Measurements from ENCODE around the gene CMSS1. TPM values are rescaled to one million over a fixed set of nuclear protein-coding genes. Genes with fewer than 3 reads are reported as not detected.

CMSS1 gene
- total RNA-seq, 4 donors from 2014 or later = 11.2 to 16.3 (median 14.1) TPM

DNA sequence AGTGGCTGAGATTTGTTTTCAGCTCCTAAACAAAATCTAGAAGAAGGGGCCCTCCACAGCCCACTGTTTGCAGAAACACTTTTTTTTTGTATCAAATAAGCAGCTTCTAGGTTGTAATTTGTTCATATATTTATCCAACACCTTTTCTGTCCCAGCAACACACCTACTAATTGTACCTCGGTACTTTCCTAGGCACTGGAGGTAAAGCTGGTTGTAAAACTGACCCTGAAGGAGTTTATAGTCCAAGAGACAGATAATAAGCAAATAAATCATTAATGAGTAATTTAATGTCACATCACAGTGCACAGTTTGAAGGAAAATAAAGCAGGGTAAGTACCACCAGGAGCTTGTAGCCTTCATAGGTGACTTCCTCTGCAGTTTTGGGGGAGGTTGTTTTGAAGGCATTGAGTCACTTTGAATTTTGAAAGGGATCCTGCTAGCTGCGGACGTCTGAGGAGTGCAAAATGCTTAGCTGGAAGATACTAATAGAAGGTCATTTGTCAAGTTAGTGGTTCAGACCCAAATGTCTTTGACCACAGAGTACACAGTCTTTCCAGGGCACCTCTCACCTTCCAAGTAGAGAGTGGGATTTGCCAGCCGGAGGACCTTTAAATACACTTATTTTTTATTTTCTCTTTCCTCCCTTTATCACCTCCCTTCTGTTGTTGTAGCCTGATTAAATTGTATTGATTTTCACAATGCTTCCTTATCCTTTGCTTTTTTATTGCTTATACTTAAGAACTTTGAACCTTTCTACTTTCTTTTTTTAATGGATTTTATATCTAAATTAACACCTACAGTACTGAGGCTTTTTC lies 53.8 kb downstream of the CMSS1 start:
- no peak for DNase-seq (ENCODE audit: extremely low spot score)
- Histone ChIP-seq H3K36me3 (peaks cover 0 to 29% (median 5%) of the 10 kb centered on the region in 4 donors), H3K27me3 (no peaks in the 10 kb centered on the region), H3K27ac (replicated peaks in 1 of 4) (peak overlapping the region; percentile 93 to 96 (median 94)), H3K4me1 (peaks cover 34 to 74% (median 70%) of the 10 kb centered on the region in 4 donors), H3K9me3 (no peaks in the 10 kb centered on the region), H3K4me3 (peak overlapping the region; percentile 69 to 84 (median 73))
- intact Hi-C loops (cut with DNase I) = no loop called here
- 40% methylated on average over 4 of the region's 4 CpGs for WGBS
- TF ChIP-seq EP300 (IDR thresholded peaks at IDR 0.05) = no peak
- peak in 1 of 2 donors; percentile 54 for TF ChIP-seq POLR2AphosphoS5 (IDR thresholded peaks at IDR 0.05)
- TF ChIP-seq POLR2A (IDR thresholded peaks at IDR 0.05; ENCODE audit: low read depth) = no peak
- TF ChIP-seq, protein P1, sequence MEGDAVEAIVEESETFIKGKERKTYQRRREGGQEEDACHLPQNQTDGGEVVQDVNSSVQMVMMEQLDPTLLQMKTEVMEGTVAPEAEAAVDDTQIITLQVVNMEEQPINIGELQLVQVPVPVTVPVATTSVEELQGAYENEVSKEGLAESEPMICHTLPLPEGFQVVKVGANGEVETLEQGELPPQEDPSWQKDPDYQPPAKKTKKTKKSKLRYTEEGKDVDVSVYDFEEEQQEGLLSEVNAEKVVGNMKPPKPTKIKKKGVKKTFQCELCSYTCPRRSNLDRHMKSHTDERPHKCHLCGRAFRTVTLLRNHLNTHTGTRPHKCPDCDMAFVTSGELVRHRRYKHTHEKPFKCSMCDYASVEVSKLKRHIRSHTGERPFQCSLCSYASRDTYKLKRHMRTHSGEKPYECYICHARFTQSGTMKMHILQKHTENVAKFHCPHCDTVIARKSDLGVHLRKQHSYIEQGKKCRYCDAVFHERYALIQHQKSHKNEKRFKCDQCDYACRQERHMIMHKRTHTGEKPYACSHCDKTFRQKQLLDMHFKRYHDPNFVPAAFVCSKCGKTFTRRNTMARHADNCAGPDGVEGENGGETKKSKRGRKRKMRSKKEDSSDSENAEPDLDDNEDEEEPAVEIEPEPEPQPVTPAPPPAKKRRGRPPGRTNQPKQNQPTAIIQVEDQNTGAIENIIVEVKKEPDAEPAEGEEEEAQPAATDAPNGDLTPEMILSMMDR (IDR thresholded peaks at IDR 0.05) = no peak

DNA sequence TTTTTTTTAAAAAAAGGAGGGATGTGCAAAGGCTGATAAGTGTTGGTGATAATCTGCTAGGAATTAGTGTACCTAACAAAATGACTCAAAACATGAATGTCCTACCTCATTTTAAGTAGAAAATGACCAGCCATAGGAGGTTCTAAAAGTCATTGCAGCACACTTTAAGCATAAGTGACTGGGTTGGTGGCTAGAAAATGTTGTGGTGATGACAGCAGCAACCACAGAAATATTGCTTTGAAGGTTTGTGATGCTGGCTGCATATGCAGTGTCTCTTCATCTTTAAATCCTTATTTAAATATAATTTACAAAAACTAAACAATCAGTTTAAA lies 55.2 kb downstream of the CMSS1 start:
- H3K9me3 ChIP-seq = no peaks in the 10 kb centered on the region
- peak overlapping the region; percentile 69 to 84 (median 73) for H3K4me3 ChIP-seq
- peak overlapping the region; percentile 93 to 96 (median 94) for H3K27ac ChIP-seq (replicated peaks in 1 of 4)
- H3K36me3 ChIP-seq = peaks cover 0 to 20% (median 5%) of the 10 kb centered on the region in 4 donors
- intact Hi-C loops (cut with DNase I) = no loop called here
- H3K27me3 ChIP-seq = no peaks in the 10 kb centered on the region
- DNase-seq (ENCODE audit: extremely low spot score) = no peak
- TF ChIP-seq POLR2AphosphoS5 (IDR thresholded peaks at IDR 0.05) = no peak
- TF ChIP-seq, protein P1 (IDR thresholded peaks at IDR 0.05) = no peak
- TF ChIP-seq POLR2A (IDR thresholded peaks at IDR 0.05; ENCODE audit: low read depth) = no peak
- TF ChIP-seq EP300 (IDR thresholded peaks at IDR 0.05) = no peak
- peaks cover 23 to 74% (median 66%) of the 10 kb centered on the region in 4 donors for H3K4me1 ChIP-seq

DNA sequence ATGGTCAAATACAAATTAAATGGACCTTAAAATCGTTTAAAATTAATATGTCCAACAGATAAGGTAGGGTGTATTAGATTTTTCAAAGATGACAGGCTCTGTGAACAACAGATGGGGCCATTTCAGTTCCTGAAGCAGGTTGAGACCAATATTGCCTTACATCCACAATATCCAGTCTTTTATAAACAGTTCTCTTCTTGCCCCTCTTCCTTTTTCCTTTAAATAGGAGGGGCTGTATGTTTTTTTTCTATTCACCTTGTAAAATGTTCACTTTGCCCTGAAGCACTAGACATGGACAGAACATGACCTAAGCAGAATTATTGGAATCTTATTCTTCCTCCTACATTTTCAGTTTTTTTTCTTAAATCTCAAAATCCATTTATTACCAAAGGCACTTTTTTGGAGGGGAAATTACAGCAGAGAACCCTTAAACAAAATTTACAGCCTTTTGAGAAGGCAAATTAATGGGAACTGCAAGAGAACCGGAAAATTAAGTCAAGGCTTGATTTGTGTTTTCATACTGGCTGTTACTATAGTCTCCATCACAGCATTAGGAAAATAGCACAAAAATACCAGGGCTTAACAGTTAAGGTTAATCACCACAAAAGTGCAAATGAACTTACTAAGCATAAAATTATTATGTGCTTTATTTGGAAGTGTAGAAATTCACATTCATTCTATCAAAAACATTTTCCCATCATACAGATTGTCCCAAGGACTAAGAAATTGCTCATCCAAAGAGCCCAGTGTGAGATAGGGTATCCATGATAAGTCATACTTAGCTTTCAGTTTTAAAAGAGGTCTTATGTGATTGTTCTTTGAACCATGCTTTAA lies 55.8 kb downstream of the CMSS1 start:
- peak overlapping the region; percentile 69 to 84 (median 73) for H3K4me3 ChIP-seq
- H3K9me3 ChIP-seq = no peaks in the 10 kb centered on the region
- peak overlapping the region; percentile 93 to 96 (median 94) for H3K27ac ChIP-seq (replicated peaks in 1 of 4)
- no peaks in the 10 kb centered on the region for H3K27me3 ChIP-seq
- H3K36me3 ChIP-seq = peaks cover 0 to 20% (median 5%) of the 10 kb centered on the region in 4 donors
- intact Hi-C loops (cut with DNase I) = no loop called here
- 10% methylated on average over 2 of the region's 2 CpGs for WGBS
- TF ChIP-seq EP300 (IDR thresholded peaks at IDR 0.05) (no peak), POLR2AphosphoS5 (IDR thresholded peaks at IDR 0.05) (no peak), POLR2A (IDR thresholded peaks at IDR 0.05; ENCODE audit: low read depth) (no peak)
- TF ChIP-seq, protein P1 (IDR thresholded peaks at IDR 0.05) = no peak
- DNase-seq (ENCODE audit: extremely low spot score) = no peak
- peaks cover 17 to 70% (median 61%) of the 10 kb centered on the region in 4 donors for H3K4me1 ChIP-seq

DNA sequence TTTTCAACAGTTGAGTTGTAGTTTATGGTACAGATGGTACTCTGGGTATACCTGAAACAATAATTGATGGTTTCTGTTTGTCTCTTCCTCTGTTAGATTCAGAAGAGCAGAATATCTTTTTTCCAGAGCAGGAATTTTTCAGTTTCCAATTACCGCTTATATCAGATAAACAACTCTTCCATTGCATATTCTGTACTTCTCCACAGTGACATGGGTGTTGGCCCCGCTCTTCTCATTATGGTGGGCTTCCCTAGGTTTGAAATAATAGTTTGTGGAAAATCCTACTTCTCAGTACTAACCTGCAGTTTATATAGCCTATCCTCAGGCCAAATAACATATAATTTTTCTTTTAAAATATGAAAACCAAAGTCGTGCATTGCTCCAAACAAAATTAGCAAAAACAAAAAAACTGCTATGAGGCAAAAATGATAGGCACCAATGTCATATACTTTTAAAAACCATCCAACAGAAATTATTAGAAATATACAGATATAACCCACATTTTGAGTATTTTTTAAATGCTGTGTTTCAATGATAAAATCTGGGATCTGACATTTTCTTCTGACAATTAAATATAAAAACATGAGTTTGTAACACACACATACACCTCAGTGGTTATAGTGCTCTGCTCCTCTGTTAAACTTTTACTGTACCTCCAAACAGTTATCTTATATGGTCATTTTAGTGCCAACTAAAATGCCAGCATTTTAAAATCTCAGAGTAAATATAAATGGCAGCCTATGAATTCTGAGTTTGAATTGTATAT lies 56.8 kb downstream of the CMSS1 start:
- Histone ChIP-seq H3K4me1 (peaks cover 10 to 61% (median 52%) of the 10 kb centered on the region in 4 donors), H3K4me3 (peak overlapping the region; percentile 69 to 84 (median 73)), H3K27me3 (no peaks in the 10 kb centered on the region), H3K9me3 (no peaks in the 10 kb centered on the region), H3K36me3 (peaks cover 0 to 20% (median 5%) of the 10 kb centered on the region in 4 donors), H3K27ac (replicated peaks in 1 of 4) (peak overlapping the region; percentile 93 to 96 (median 94))
- intact Hi-C loops (cut with DNase I) = no loop called here
- no peak for DNase-seq (ENCODE audit: extremely low spot score)
- WGBS = 25% methylated on average over 3 of the region's 3 CpGs
- no peak for TF ChIP-seq POLR2AphosphoS5 (IDR thresholded peaks at IDR 0.05)

Measured in esophagus muscularis mucosa (tissue), 4 donors.